Karpas-422 (cell line): Measurements from ENCODE around the gene SNRNP40. TPM values are rescaled to one million over a fixed set of nuclear protein-coding genes. Genes with fewer than 3 reads are reported as not detected.

Source experiments
- DNase-seq: peaks from one replicate; pipeline ENCODE4 v3.0.0-alpha.2; 2015
- H2AFZ ChIP-seq: fragments of 200-600 bp; sonication (generic); 2 replicates; pipeline ENCODE4 v1.6.1; 2014; ENCODE audit warnings: antibody characterized with exemption, low read length, mixed read lengths
- H3K27ac ChIP-seq: fragments of 200-600 bp; sonication (generic); 2 replicates; pipeline ENCODE4 v1.5.1; 2014; ENCODE audit warnings: mild to moderate bottlenecking, low read length, moderate library complexity
- H3K27me3 ChIP-seq: fragments of 200-600 bp; sonication (generic); 2 replicates; pipeline ENCODE4 v1.6.1; 2014; ENCODE audit warnings: low read length, mixed read lengths
- H3K36me3 ChIP-seq: fragments of 200-600 bp; sonication (generic); 2 replicates; pipeline ENCODE4 v1.6.1; 2014; ENCODE audit warnings: low read length, mixed read lengths; ENCODE audit not compliant: insufficient read depth
- H3K4me1 ChIP-seq: fragments of 200-600 bp; sonication (generic); 2 replicates; pipeline ENCODE4 v1.6.1; 2014; ENCODE audit warnings: mild to moderate bottlenecking, low read length, mixed read lengths
- H3K4me2 ChIP-seq: fragments of 200-600 bp; sonication (generic); 2 replicates; pipeline ENCODE4 v1.6.1; 2014; ENCODE audit warnings: low read length, low read depth, mild to moderate bottlenecking; ENCODE audit not compliant: poor library complexity, severe bottlenecking
- H3K4me3 ChIP-seq: fragments of 200-600 bp; sonication (generic); 2 replicates; pipeline ENCODE4 v1.5.1; 2014; ENCODE audit warnings: mild to moderate bottlenecking, antibody characterized with exemption, low read length, mixed read lengths
- H3K79me2 ChIP-seq: fragments of 200-600 bp; sonication (generic); 2 replicates; pipeline ENCODE4 v1.6.1; 2014; ENCODE audit warnings: mild to moderate bottlenecking, low read length, mixed read lengths
- H3K9ac ChIP-seq: fragments of 200-600 bp; sonication (generic); 2 replicates; pipeline ENCODE4 v1.6.0; 2014; ENCODE audit warnings: low read length
- H3K9me2 ChIP-seq: fragments of 200-600 bp; sonication (generic), shearing (Covaris generic); replicated peaks from 2 replicates; pipeline ENCODE4 v1.6.0; 2014; ENCODE audit warnings: mild to moderate bottlenecking, low read length, moderate library complexity; ENCODE audit not compliant: insufficient read depth
- H3K9me3 ChIP-seq: fragments of 300-700, 200-600 bp; sonication (generic); 2 replicates; pipeline ENCODE4 v1.6.1; 2014; ENCODE audit warnings: low read length, mixed read lengths
- H4K20me1 ChIP-seq: fragments of 200-600 bp; sonication (generic); 2 replicates; pipeline ENCODE4 v1.6.1; 2014; ENCODE audit warnings: mild to moderate bottlenecking, antibody characterized with exemption, low read length, low read depth; ENCODE audit not compliant: insufficient read depth
- total RNA-seq: library from RNA; depleted of rRNA; stranded (reverse); fragments of >200 nt; shearing (Covaris generic); gene quantifications from 2 replicates; pipeline ENCODE4 v1.2.3, GENCODE V29; 2014; ENCODE audit warnings: low replicate concordance

The SNRNP40 gene
- total RNA-seq, 1 experiment from 2014 or later: 106 TPM

GRCh38 chr1:31324093-31324492 is 27.5 kb upstream of the SNRNP40 start:
- Histone ChIP-seq H3K36me3 (peaks cover 19% of the 10 kb centered on the region), H3K4me3 (no peak overlapping the region), H3K4me1 (no peaks in the 10 kb centered on the region), H3K79me2 (peaks cover 19% of the 10 kb centered on the region; the same call in 1 of the 2 replicates), H3K9ac (no peak overlapping the region), H3K27me3 (no peaks in the 10 kb centered on the region), H2AFZ (no peak overlapping the region), H3K4me2 (no peak overlapping the region), H3K9me2 (no peaks in the 10 kb centered on the region), H4K20me1 (no peaks in the 10 kb centered on the region), H3K9me3 (no peaks in the 10 kb centered on the region), H3K27ac (no peak overlapping the region)
- no peak for DNase-seq

- H3K4me2 ChIP-seq: no peak overlapping the region
- peaks cover 21% of the 10 kb centered on the region; the same call in 1 of the 2 replicates for H3K79me2 ChIP-seq
- H3K4me3 ChIP-seq: no peak overlapping the region
- peaks cover 46% of the 10 kb centered on the region for H3K36me3 ChIP-seq
- no peaks in the 10 kb centered on the region for H3K27me3 ChIP-seq
- no peaks in the 10 kb centered on the region for H3K4me1 ChIP-seq
- H4K20me1 ChIP-seq: no peaks in the 10 kb centered on the region
- no peak overlapping the region for H3K9ac ChIP-seq
- no peak overlapping the region for H3K27ac ChIP-seq
- no peak overlapping the region for H2AFZ ChIP-seq
- no peaks in the 10 kb centered on the region for H3K9me3 ChIP-seq
- no peaks in the 10 kb centered on the region for H3K9me2 ChIP-seq
- DNase-seq: no peak
Observed at GRCh38 chr1:31318146-31318545, 21.6 kb upstream of the SNRNP40 start.

- no peak overlapping the region for H2AFZ ChIP-seq
- no peaks in the 10 kb centered on the region for H3K9me2 ChIP-seq
- no peaks in the 10 kb centered on the region for H3K9me3 ChIP-seq
- no peak overlapping the region for H3K4me2 ChIP-seq
- H3K9ac ChIP-seq: no peak overlapping the region
- H4K20me1 ChIP-seq: no peaks in the 10 kb centered on the region
- no peak for DNase-seq
- H3K79me2 ChIP-seq: peaks cover 12% of the 10 kb centered on the region; the same call in 1 of the 2 replicates
- H3K27ac ChIP-seq: no peak overlapping the region
- H3K4me3 ChIP-seq: no peak overlapping the region
- no peaks in the 10 kb centered on the region for H3K4me1 ChIP-seq
- no peaks in the 10 kb centered on the region for H3K27me3 ChIP-seq
- H3K36me3 ChIP-seq: peaks cover 60% of the 10 kb centered on the region
Observed at GRCh38 chr1:31315902-31316301, 19.3 kb upstream of the SNRNP40 start.

GRCh38 chr1:31310198-31310597 is 13.6 kb upstream of the SNRNP40 start:
- Histone ChIP-seq H3K4me3 (no peak overlapping the region), H3K9ac (no peak overlapping the region), H2AFZ (no peak overlapping the region), H3K4me1 (no peaks in the 10 kb centered on the region), H3K27me3 (no peaks in the 10 kb centered on the region), H3K9me2 (no peaks in the 10 kb centered on the region), H3K79me2 (peaks cover 39% of the 10 kb centered on the region), H3K36me3 (peaks cover 38% of the 10 kb centered on the region; the same call in 1 of the 2 replicates), H3K27ac (no peak overlapping the region), H4K20me1 (no peaks in the 10 kb centered on the region), H3K9me3 (no peaks in the 10 kb centered on the region), H3K4me2 (no peak overlapping the region)
- no peak for DNase-seq

GRCh38 chr1:31308036-31308435 is 11.4 kb upstream of the SNRNP40 start:
- Histone ChIP-seq H3K9ac (no peak overlapping the region), H3K27ac (no peak overlapping the region), H3K36me3 (peaks cover 36% of the 10 kb centered on the region; the same call in 1 of the 2 replicates), H4K20me1 (no peaks in the 10 kb centered on the region), H3K27me3 (no peaks in the 10 kb centered on the region), H3K9me3 (no peaks in the 10 kb centered on the region), H2AFZ (no peak overlapping the region), H3K79me2 (peaks cover 59% of the 10 kb centered on the region), H3K9me2 (no peaks in the 10 kb centered on the region), H3K4me1 (no peaks in the 10 kb centered on the region), H3K4me3 (no peak overlapping the region), H3K4me2 (no peak overlapping the region)
- no peak for DNase-seq

- Histone ChIP-seq H2AFZ (no peak overlapping the region), H3K36me3 (peaks cover 23% of the 10 kb centered on the region; the same call in 1 of the 2 replicates), H3K27ac (no peak overlapping the region), H3K9ac (no peak overlapping the region), H4K20me1 (no peaks in the 10 kb centered on the region), H3K27me3 (no peaks in the 10 kb centered on the region), H3K79me2 (peaks cover 76% of the 10 kb centered on the region), H3K9me3 (no peaks in the 10 kb centered on the region), H3K4me2 (no peak overlapping the region), H3K9me2 (no peaks in the 10 kb centered on the region), H3K4me3 (no peak overlapping the region), H3K4me1 (no peaks in the 10 kb centered on the region)
- DNase-seq: no peak
Observed at GRCh38 chr1:31306278-31306677, 9.7 kb upstream of the SNRNP40 start.

GRCh38 chr1:31302709-31303441 is 6.3 kb upstream of the SNRNP40 start:
- H3K9me2 ChIP-seq: no peaks in the 10 kb centered on the region
- H4K20me1 ChIP-seq: no peaks in the 10 kb centered on the region
- no peak for DNase-seq
- no peak overlapping the region for H3K4me3 ChIP-seq
- H3K79me2 ChIP-seq: peaks cover 87% of the 10 kb centered on the region
- no peak overlapping the region for H3K27ac ChIP-seq
- no peak overlapping the region for H3K9ac ChIP-seq
- H3K4me1 ChIP-seq: peaks cover 18% of the 10 kb centered on the region
- H3K4me2 ChIP-seq: no peak overlapping the region
- no peak overlapping the region for H2AFZ ChIP-seq
- H3K9me3 ChIP-seq: no peaks in the 10 kb centered on the region
- H3K36me3 ChIP-seq: 0 out of 2 replicates have a peak, but pooled peaks cover 3% of the 10 kb centered on the region
- no peaks in the 10 kb centered on the region for H3K27me3 ChIP-seq

GRCh38 chr1:31300193-31300592 is 3.6 kb upstream of the SNRNP40 start:
- Histone ChIP-seq H4K20me1 (no peaks in the 10 kb centered on the region), H3K27ac (no peak overlapping the region), H3K9me3 (no peaks in the 10 kb centered on the region)

More at GRCh38 chr1:31300193-31300592, 3.6 kb upstream of the SNRNP40 start:
- Histone ChIP-seq H2AFZ (no peak overlapping the region), H3K79me2 (peaks cover 94% of the 10 kb centered on the region), H3K36me3 (no peaks in the 10 kb centered on the region), H3K4me1 (peaks cover 25% of the 10 kb centered on the region), H3K27me3 (no peaks in the 10 kb centered on the region), H3K9ac (no peak overlapping the region), H3K4me2 (no peak overlapping the region), H3K9me2 (no peaks in the 10 kb centered on the region), H3K4me3 (no peak overlapping the region)
- DNase-seq: no peak
